NCI-H524 treated with DMSO at 0.1 percent for 48 hours (cell line): Measurements from ENCODE around the gene RAB7B.
"Not testable (repeated sequence)": the region's sequence is repeated elsewhere in the genome, so short reads cannot be mapped to it uniquely, and the experiment has no call there.

ENCODE experiments used
- DNase-seq: peaks from one replicate; lab custom pipeline; 2025; lab: John Stamatoyannopoulos, UW

RAB7B gene

DNA sequence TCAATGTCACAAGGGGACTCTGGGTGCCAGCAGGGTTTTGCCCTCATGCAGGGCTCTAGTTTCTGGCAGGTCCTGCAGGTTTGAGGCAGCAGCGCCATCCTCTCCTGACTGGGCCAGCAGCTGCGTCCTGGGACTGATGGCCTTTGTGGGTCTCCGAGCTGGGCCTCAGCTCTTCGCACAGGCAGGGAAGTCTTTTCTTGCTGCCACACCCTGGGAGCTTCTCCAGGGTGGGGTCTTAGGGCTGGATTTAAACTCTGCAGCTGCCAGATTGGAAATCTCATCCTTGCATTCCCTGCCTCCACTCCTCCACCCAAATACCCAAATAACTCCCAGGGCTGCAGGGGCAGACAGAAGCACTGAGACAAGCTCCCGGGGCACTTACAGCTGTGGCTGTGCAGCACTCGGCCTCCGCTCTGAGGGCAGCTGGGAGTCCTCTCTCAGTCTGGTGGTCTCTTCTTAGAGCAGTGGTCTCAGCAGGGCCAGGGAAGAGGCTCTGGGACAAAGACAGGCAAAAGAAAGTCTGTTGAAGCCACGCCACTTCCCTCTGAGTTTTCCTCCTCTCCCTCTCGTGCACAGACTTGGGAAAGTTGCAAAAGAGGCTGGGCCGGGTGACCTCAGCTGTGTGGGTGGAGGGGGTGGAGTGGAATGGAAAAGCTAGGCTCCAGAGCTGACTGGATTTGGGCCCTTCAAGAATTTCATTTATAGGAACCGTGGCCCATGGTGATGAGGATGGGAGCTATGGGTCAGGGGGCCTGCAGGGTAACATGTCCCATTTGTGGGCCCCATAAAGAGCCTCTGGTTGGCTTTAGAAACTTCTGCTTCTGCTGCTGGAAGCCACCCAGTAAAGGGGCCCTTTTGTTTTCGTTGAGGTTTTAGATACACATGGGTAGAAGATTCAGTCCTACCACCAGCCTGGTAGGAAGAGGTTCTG, at the start of gene RAB7B:
Gene RAB7B, minus strand, starts transcription at position 525 of the 931 bp plus-strand sequence. CDS start 9,260 bp downstream, outside the sequence.
- no peak for DNase-seq

GRCh38 chr1:206052231-206052865, 49.2 kb upstream of the RAB7B start:
- not testable (repeated sequence) for DNase-seq

GRCh38 chr1:206050655-206051235, 47.5 kb upstream of the RAB7B start:
- DNase-seq = no peak

DNA sequence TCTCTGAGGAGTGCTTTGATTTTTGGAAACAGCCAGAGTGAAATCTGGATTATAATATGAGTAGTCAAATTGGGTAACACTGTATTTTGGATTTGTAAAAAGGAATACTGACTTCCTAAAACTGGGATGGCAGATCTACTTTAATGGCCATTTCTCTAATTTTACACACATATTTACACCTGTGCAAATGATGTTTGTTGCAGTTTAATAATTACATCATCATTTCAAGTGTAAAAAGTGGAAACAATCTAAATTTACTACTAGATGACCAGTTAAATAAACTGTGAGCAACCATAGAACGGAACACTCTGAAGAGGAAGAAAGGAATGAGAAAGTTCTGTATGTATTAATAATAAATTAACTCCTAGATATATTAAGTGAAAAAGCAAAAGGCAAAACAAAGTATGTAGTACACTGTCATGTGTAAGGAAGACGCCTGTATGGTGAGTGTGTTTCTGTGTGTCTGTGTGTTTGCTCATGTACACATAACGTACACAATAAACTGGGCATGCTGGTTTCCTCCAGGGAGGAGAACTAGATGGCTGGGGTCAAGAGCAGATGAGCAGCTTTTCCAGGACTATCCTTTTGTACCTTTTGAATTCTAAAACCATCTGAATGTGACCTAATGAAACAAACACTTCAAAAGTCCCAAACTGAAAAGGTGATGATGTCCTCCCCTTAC, 46.9 kb upstream of the RAB7B start:
- DNase-seq = no peak

DNA sequence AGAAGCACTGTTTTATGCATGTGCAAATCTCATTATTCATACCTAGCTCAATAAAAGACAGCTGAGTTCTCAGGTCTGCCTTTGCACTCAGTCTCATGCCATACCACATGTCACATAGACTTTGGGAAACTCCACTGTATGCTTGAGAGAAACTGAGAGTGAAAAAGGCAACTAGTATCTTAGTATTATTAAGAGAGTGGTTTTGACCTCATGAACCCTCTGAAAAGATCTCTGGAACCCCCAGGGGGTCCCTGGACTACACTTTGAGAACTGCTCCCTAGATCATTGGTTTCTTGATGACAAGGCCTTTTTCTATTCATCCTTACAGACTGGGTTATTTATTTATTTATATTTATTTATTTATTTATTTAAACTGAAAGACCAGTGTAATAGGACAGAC, 46.1 kb upstream of the RAB7B start:
- no peak for DNase-seq

DNA sequence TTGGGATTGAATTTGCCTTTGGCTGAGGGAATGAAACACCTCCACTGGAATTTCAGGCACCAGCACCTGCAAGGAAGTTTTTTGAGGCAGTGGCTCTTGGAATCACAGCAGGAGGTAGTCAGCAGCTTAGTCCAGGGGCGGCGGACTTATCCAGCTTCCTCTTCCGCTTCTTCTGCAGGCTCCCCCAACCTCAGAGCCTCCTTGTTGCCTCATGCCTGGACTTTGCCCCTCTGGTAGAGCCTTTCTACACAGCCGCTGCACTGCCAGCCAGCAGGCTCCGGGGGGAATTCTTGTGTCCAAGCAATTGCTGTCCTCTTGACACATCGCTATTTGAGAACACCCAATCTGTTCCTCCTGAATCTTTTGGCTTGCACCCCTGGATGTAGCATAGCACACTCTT, 45.4 kb upstream of the RAB7B start:
- DNase-seq = no peak

GRCh38 chr1:206047271-206047670, 44.1 kb upstream of the RAB7B start:
- DNase-seq = no peak

DNA sequence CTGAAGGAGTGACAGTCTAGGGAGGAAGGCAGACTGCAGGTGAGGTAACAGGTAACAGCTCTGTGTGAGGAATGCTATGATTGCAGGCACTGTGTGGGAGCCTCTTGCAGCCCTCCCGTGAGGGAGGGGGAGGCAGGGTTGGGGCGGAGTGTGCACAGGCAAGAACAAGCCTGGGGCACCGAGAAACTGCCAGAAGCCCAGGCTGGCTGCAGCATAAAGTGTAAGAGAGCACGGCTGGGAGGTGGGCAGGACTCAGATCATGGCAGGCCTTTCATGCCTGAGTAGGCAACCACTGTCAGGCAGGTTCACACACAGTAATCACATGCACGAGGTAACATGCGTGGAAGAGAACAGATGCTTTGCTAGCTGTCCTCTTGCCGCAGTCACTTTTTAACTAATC, 38.4 kb upstream of the RAB7B start:
- no peak for DNase-seq

- no peak for DNase-seq
Observed at GRCh38 chr1:206040328-206040727, 37.1 kb upstream of the RAB7B start.

GRCh38 chr1:206039046-206039973, 36.1 kb upstream of the RAB7B start:
- no peak for DNase-seq

- DNase-seq = peak; percentile 68
Observed at GRCh38 chr1:206037581-206037980, 34.4 kb upstream of the RAB7B start.

DNA sequence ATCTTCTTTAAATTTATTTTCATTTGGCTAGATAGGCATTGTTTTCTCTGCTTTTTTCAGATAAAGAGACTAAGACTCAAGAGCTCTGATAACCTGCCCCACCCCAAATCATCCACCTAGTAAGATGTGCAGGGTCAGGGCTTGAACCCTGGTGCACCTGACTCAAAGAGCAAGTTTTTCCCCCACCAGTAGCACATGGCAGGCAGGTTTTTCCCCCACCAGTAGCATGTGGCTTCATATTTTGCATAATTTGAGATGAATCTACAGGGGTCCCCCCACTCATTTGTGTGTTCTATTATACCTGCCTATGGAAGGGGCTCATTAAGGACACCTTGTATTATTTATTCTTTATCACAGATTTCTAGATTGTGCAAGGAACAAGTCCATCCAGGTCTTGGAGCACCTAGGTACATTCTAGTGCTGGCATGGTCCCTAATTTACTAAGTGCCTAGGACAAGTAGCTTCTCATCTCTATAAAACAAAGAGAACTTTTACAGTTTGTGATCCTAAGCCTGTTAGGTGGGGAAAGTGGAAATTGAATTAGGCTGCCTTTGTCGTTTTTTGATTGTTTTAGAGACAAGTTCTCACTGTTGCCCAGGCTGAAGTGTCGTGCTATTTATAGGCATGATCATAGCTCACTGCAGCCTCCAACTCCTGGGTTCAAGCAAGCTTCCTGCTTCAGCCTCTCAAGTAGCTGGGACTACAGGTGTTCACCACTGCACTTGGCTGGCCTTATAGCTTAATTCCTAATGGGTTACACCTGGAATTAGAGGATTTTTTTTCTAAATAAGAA, 33.7 kb upstream of the RAB7B start:
- DNase-seq = no peak

DNA sequence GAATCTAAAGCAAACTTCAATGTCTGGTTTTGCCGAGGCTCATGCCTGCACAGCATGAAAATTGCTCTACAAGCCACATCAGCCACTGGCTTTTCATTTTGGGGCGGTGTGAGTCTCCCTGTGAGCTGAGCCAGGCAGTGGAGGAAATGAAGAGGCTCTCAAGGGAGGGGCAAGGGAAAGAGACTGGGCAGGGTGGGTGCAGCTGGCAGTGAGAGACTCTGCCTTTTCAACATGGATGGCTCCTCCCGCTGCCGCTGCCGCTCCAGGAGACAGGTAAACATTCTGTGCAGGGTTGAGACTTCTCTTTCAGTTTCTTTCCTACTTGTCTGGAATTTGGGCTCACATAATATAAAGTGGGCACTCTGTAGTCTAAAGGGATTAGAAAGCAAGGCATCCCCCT, 31.8 kb upstream of the RAB7B start:
- no peak for DNase-seq

DNA sequence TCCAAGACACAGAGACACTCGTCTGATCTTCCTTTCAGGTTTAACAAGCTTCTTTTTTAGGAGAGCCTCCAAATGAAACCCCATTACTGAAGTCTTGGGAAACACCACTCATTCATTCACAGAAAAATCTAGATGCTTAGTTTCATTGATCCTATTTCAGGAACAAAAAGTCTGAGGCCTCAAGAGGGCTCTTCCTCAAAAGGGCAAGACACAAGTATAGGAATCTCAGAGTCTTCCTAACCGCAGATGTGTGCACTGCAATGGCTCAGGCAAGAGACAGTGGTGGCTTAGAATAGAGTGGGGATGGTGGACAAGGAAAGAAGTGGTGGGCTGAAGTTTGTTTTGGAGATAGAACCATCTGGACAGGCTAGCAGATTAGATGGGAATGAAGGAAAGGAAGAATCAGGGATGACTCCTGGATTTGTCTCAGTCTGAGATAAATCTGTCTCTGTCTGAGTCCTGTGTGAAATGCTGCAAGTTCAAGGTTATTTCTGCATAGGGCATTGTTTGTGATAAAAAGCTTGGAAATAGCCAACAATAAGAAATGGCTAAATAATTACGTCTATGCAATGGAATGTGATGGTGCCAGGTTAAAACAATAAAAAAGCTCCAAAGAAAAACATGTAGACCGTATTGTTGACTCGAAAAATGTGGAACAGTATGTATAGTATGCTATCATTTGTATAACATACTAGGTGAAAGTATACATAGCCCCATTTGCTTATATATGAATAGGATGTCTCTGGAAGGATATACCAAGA, 29.4 kb upstream of the RAB7B start:
- DNase-seq = no peak

- DNase-seq = peak; percentile 72
Observed at GRCh38 chr1:206030714-206031113, 27.5 kb upstream of the RAB7B start.

DNA sequence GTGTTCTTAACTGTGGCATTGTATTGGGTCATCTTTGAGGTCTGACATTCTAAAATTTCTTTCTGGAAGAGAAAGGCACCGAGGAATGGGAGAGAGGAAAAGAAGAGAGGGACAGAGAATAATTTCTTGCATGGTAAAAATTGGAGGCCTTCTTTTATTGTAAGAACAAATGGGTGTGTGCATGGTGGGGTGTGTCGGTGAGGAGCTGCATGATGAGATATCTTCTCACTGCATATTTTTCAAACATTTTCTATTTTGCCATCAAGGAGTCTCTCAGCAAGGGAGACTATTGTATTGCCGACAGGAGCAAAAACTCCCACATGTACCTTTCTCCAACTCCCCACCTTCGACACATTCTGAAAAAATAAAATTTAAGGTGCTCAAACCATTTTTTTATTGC, 27.0 kb upstream of the RAB7B start:
- no peak for DNase-seq

DNA sequence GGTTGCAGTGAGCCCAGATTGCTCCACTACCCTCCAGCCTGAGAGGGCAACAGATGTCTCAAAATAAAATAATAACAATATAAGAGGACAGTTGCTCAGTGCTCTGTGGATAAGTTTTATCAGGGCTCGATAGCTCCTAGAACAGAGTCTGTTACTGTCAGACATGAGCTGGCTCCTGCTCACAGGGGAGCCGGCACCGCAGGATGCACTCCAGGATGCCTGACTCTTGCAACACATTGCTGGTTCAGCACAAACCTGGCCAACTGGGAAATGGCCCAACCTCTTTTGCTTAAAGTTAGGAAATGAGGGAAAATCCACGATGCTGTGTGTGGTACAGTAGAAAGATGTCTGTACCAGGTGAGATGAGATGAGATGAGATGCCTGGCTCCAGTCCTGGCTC, 26.3 kb upstream of the RAB7B start:
- no peak for DNase-seq

DNA sequence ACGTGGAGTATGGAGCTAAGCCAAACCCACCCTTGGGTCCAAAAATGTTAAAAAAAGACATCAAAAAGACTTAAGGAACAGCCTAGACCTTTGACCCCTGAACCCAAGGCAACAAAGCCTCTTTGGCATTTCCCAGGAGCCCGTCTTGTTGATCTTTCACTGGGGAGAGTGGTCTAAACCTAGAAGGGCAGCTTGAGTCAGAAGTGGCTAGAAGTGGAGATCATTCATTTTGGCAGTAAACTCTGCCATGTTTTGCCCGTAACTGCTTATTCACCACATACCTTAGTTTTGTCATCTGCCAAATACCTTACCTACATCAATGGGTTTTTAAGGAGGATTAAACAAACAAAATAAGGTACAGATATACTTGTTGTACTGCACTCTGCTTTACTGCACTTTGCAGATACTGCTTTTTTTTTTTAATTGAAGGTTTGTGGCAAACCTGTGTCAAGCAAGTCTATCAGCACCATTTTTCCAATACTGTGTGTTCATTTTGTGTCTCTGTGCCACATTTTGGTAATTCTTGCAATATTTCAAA, 22.2 kb upstream of the RAB7B start:
- DNase-seq = no peak

DNA sequence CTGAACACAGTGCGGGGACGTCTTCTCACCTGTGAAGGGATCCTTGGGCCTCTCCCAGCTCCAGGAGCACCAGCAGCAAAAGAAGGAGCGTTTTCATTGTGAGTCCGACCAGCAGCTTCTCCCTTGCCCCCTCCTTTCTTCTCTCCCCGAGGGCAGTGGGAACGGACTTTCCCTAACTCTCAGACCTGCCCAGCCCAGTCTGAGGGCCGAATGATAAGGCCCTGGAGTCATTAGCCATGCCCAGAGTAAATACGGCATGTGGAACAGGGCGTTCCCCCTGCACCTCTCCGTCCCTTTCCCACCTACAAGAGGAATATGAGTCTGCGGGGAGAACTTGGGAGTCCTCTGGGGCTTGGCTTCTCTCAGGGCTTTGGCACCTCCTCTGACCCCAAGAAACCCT, 20.5 kb upstream of the RAB7B start, which contains the start of gene CTSE:
Gene CTSE, minus strand, starts transcription at position 201 of the 400 bp plus-strand sequence. Its CDS starts 104 bp downstream, at position 97.
- DNase-seq = no peak
